Thymus (tissue), 11 donors: ENCODE measurements around the gene SLC25A22. TPM values are rescaled to one million over a fixed set of nuclear protein-coding genes. Genes with fewer than 3 reads are reported as not detected.

ENCODE experiments used
- DNase-seq, 9 donors: peaks; one replicate each; pipeline ENCODE4 v3.0.0-alpha.2; 2013; ENCODE audit warnings: low spot score in 9 of 9, low read depth in 6 of 9, missing footprints in 1 of 9
- H3K27ac ChIP-seq, 2 donors: one replicate each; pipeline ENCODE4 v1.5.1; 2013; ENCODE audit warnings: control low read depth in 1 of 2, low read depth in 1 of 2, low read length in 1 of 2, mild to moderate bottlenecking in 1 of 2, moderate library complexity in 1 of 2
- H3K27me3 ChIP-seq, 2 donors: one replicate each; pipeline ENCODE4 v1.5.1; 2013; ENCODE audit warnings: low read length in 1 of 2; ENCODE audit not compliant: control insufficient read depth in 2 of 2, insufficient read depth in 1 of 2
- H3K36me3 ChIP-seq, 2 donors: one replicate each; pipeline ENCODE4 v1.5.1; 2013; ENCODE audit warnings: low read length in 1 of 2, mild to moderate bottlenecking in 1 of 2, moderate library complexity in 1 of 2; ENCODE audit not compliant: control insufficient read depth in 2 of 2, insufficient read depth in 2 of 2
- H3K4me1 ChIP-seq, 2 donors: one replicate each; pipeline ENCODE4 v1.5.1; 2013; ENCODE audit warnings: low read length in 2 of 2; ENCODE audit not compliant: control insufficient read depth in 2 of 2, insufficient read depth in 2 of 2
- H3K4me3 ChIP-seq, 2 donors: one replicate each; pipeline ENCODE4 v1.5.1; 2013; ENCODE audit warnings: low read length in 2 of 2, control low read depth in 1 of 2, mild to moderate bottlenecking in 1 of 2
- H3K9me3 ChIP-seq, 2 donors: one replicate each; pipeline ENCODE4 v1.5.1; 2013; ENCODE audit warnings: low read length in 1 of 2, mild to moderate bottlenecking in 1 of 2; ENCODE audit not compliant: control insufficient read depth in 2 of 2, insufficient read depth in 1 of 2
- WGBS: extraction: QIAGEN DNeasy Blood & Tissue Kit; methylation state at CpG from one replicate; pipeline ENCODE4 v1.1.7; 2013; 5-methylcytosine and 5-hydroxymethylcytosine counted together
- polyA plus RNA-seq: library from polyadenylated mRNA; stranded (reverse); fragments of 200-250 nt; gene quantifications from one replicate; pipeline ENCODE4 v1.2.3, GENCODE V29; 2013
- total RNA-seq: library from RNA; stranded (reverse); fragments of 120-200 nt; gene quantifications from one replicate; pipeline ENCODE4 v1.2.4, GENCODE V29; 2013
- donor health status: healthy.

SLC25A22 gene
- total and polyA plus RNA-seq, 2 donors = 5.7 to 11.8 TPM

DNA sequence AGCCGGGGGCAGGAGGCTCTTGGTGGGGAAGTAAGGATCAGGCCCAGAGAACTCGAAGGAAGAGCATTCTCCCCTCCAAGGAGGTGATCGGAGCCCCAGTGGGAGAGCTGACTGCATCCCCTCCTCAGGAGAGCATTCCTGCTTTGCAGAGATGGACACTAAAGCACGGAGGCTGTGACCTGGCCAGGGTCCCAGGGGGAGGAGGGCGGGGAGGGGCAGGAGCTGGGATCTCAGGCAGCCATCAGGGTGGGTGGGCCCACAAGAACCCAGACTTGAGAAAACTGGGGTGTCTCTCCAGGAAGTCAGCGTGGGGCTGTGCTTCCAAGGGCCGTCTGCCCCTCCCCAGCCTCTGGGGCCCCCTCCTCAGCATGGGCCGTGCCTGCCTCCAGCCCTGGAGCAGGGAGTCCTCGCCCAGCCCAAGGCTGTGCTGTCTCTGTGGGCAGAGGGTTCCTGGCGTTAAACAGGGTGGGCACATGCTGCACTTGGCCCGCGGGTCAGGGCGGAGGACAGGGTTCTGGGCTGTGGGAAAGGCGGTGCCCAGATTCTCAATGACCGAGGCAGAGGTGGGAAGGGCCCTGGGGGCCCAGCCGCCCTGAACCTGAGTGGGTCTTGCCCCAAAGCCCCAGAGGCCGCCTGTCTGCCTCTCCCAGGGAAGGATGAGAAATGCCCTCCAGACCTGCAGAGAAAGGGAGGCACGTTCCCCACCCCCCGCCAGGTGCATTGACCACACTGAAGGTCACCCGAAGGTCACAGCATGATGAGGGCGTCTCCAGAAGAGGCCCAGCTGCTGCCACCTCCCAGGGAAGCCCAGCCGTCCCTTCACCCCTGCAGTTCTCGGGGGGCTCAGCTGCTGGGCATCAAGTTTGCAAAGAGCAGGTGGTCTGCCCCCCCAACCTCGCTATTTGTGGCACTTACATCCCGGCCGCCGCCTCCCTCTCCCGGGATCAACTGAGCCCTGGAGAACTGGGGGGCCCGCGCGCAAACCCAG lies 8.8 kb downstream of the SLC25A22 start:
- DNase-seq = no peak
- Histone ChIP-seq H3K36me3 (peaks cover 15 to 31% of the 10 kb centered on the region in 2 donors), H3K27me3 (peaks cover 10 to 37% of the 10 kb centered on the region in 2 donors), H3K4me1 (peaks cover 0 to 4% of the 10 kb centered on the region in 2 donors), H3K4me3 (no peak overlapping the region), H3K27ac (no peak overlapping the region), H3K9me3 (no peaks in the 10 kb centered on the region)
- WGBS = 57% methylated on average over 31 of the region's 31 CpGs

DNA sequence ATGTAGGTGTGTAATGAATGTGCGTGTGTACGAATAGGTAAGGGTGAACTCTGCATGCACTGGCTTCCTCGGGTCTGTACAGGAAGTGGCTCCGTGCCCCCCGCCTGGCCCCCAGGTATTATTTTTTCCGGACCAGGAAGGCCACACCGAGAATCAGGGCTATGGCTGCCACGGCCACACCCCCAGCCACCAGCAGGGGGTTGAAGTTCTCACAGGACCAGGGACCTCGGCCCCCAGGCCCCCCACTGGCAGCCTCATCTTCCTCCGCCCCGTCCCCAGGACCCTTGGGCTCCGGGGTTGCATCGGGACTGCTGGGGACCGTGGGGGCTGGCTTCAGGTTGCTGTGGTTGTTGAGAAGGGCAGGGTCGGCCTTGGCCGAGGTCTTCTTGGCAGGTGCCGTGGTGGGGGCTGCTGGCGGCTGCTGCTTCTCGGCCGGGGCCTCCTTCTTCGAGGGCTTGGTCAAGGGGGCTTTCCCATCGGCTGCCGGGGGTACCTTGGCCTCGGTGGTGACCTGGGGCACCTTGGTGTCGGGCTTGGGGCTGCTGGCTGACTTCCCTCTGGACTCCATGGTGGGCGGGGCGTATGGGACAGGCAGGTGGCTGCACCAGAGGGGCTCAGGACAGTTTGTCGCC lies 10.0 kb downstream of the SLC25A22 start:
- Histone ChIP-seq H3K27ac (no peak overlapping the region), H3K36me3 (peaks cover 17 to 19% of the 10 kb centered on the region in 2 donors), H3K9me3 (no peaks in the 10 kb centered on the region), H3K4me1 (peaks cover 3 to 4% of the 10 kb centered on the region in 2 donors), H3K4me3 (no peak overlapping the region), H3K27me3 (peaks cover 10 to 37% of the 10 kb centered on the region in 2 donors)
- no peak for DNase-seq
- WGBS = 59% methylated on average over 28 of the region's 28 CpGs

GRCh38 chr11:787084-787675 lies 10.9 kb downstream of the SLC25A22 start:
- Histone ChIP-seq H3K4me3 (no peak overlapping the region), H3K4me1 (peaks cover 3 to 4% of the 10 kb centered on the region in 2 donors), H3K27ac (no peak overlapping the region), H3K27me3 (peaks cover 10 to 40% of the 10 kb centered on the region in 2 donors), H3K9me3 (no peaks in the 10 kb centered on the region), H3K36me3 (peaks cover 11 to 13% of the 10 kb centered on the region in 2 donors)
- no peak for DNase-seq
- 95% methylated on average over 24 of the region's 24 CpGs for WGBS

DNA sequence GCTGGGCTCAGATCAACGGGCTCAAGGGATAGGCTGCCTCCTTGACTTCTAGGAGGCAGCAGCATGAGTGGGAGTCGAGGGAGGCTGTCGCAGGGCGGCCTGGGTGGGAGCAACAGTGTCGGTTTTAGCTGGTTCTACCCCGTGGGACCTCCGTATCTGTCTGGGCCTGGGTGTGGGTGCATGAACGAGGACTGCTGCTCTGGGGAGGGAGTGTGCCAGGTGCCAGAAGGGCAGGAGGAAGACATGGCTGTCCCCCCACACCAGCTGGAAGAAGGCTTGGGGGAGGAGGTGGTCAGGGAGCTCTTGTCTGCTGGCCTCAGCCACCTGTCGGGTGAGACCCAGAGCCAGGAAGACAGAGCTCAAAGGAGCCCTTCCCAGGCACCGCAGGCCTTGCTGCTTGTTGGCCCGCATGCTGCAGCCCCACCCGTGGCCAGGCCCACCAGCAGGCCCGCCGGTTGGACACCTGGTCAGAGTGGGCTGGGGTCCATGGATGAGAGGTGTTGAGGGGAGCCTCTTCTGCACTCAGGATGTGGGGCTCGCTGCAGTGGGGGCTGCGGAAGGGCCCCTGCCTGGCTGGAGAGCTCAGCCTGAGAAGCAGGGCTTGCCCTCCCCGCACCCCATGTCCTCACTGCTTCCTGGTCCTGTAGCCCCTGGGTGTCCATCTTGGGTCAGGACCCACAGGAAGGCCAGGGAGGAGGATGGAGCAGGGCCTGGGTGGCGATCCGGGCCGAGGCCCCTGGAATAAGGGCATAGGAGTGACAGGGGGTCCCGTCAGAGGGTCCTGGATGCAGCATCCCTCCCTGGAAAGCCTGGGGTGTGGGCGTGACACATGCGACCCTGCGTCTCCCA lies 11.6 kb downstream of the SLC25A22 start:
- peaks cover 10 to 40% of the 10 kb centered on the region in 2 donors for H3K27me3 ChIP-seq
- H3K9me3 ChIP-seq = no peaks in the 10 kb centered on the region
- H3K4me1 ChIP-seq = peaks cover 3 to 4% of the 10 kb centered on the region in 2 donors
- WGBS = 91% methylated on average over 24 of the region's 24 CpGs
- no peak overlapping the region for H3K4me3 ChIP-seq
- H3K27ac ChIP-seq = no peak overlapping the region
- peaks cover 4 to 6% of the 10 kb centered on the region in 2 donors for H3K36me3 ChIP-seq
- no peak for DNase-seq

DNA sequence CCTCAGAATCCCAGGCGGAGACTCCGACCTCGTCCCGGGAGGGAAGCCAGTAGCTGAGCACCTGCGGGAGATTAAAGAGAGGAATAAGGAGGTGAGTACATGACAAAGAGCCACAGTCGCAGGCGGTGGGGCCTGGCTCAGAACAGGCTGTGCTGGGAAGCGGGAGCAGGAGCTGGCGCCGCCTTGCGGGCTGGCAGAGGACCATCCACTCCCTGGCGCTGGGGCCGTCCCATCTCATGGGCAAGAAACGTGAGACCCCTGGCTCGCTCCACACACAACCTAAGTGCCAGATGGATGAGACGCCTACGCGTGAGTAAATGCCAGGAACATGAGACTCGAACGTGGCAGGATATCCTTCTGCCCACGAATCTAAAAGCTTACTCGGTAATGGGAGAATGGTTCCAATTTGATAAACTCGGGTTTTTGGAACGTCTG lies 14.5 kb downstream of the SLC25A22 start:
- DNase-seq = peak in 2 of 9 donors; percentile 56 to 64
- WGBS = 62% methylated on average over 24 of the region's 24 CpGs
- no peak overlapping the region for H3K4me3 ChIP-seq
- no peak overlapping the region for H3K27ac ChIP-seq
- H3K27me3 ChIP-seq = peaks cover 0 to 15% of the 10 kb centered on the region in 2 donors
- peaks cover 0 to 8% of the 10 kb centered on the region in 2 donors for H3K4me1 ChIP-seq
- peaks cover 0 to 4% of the 10 kb centered on the region in 2 donors for H3K36me3 ChIP-seq
- H3K9me3 ChIP-seq = no peaks in the 10 kb centered on the region

DNA sequence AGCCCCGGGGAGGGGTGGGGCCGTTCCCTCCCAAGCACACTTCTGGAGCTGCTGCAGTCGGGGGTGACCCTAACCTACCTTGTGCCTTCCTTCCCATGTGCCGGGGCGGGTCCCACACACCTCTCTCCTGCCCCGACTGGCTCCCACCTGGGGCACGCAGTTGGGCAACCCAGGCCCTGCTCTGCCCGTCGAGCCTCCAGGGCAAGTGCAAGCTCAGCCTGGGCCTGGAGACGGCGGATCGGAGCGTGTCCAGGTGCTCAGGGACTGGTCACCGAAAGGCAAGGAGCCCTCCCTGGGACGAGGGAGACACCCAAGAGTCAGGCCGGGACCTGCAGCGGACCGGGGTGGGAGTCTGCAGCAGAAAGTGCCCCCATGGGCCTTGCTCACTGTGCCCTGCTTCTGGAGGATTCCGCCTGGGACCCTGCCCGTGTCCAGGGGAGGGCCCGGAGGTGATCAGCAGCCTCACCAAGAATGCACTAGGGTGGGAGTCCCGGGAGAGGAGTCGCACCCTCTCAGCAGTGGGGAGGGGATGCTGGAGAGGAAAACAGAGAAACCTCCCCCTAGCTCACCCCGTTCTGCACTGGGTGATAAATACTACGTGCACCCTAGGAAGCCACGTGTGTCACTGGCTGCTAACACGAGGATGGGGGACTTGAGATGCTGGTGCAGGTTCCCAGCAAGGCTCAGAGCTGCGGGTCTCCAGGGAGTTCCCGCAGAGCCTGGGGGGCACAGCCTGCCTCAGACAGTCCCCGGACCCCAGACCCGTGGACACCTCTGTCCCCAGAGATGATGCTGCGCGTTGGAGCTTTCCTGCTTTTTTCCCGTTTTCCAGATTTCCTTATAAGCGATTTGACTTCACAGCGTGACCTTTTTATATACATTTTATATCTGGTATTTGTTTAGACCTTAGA lies 15.6 kb downstream of the SLC25A22 start:
- Histone ChIP-seq H3K27ac (no peak overlapping the region), H3K27me3 (peaks cover 0 to 4% of the 10 kb centered on the region in 2 donors), H3K4me3 (no peak overlapping the region), H3K9me3 (no peaks in the 10 kb centered on the region), H3K4me1 (peaks cover 5 to 16% of the 10 kb centered on the region in 2 donors), H3K36me3 (peaks cover 0 to 4% of the 10 kb centered on the region in 2 donors)
- no peak for DNase-seq
- 92% methylated on average over 36 of the region's 36 CpGs for whole genome bisulfite sequencing

DNA sequence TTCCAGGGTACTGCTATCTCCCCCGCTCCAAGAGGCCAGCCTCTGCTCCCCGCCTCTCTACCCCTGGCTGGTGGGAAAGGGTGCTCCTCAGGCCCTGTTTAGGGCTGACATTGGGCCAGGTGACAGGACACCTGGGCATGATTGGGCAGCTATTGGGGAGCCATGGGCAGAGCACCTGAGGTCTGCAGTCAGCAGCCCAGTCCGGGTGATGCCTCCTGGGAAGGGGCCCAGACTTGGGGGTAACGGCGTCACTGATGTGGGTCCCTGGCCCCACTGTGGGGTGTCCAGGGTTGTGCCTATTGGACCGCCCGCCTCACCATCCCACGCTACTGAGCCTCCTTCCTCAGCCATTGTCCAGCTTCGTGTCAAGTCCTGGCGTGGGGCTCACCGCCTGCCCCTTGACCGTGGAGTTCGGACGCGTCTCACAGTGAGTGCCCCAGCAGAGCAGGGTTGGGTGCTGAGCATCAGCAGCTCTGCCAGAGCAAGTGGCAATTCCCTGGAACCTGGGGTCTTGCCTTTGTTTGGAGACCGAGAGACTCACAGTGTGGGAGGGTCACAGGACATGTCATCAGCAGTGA lies 18.0 kb downstream of the SLC25A22 start:
- 97% methylated on average over 16 of the region's 16 CpGs for WGBS
- Histone ChIP-seq H3K27me3 (peaks cover 0 to 3% of the 10 kb centered on the region in 2 donors), H3K27ac (no peak overlapping the region), H3K4me1 (peaks cover 11 to 23% of the 10 kb centered on the region in 2 donors), H3K9me3 (no peaks in the 10 kb centered on the region), H3K4me3 (no peak overlapping the region), H3K36me3 (peaks cover 0 to 4% of the 10 kb centered on the region in 2 donors)
- no peak for DNase-seq
